HepG2 (cell line): ENCODE results near the gene BCL2L1. TPM values are rescaled to one million over a fixed set of nuclear protein-coding genes. Genes with fewer than 3 reads are reported as not detected.
A peak's percentile ranks its signal among the peaks of the same experiment; 100 is the strongest.

ENCODE experiments used
- ARNTL ChIP-seq: sonication (generic); formaldehyde crosslinking; IDR thresholded peaks from 2 replicates; pipeline ENCODE4 v1.4.0; 2020; ENCODE audit warnings: mild to moderate bottlenecking, missing genetic modification reagents
- ASH2L ChIP-seq: fragments of 300-600, 200-600 bp; sonication (generic); IDR thresholded peaks from 2 replicates; pipeline ENCODE4 v1.7.0; 2017; ENCODE audit warnings: low read depth, mild to moderate bottlenecking, moderate library complexity, mixed read lengths, low read length; ENCODE audit not compliant: insufficient read length
- BORCS8-MEF2B ChIP-seq: sonication (generic); formaldehyde crosslinking; IDR thresholded peaks from 2 replicates; pipeline ENCODE4 v1.8.0; 2022; ENCODE audit warnings: mild to moderate bottlenecking, missing genetic modification reagents
- EP300 ChIP-seq, 3 experiments: sonication (generic) in 1 of 3; formaldehyde crosslinking in 1 of 3; IDR thresholded peaks; 2 replicates each; pipeline versions ENCODE4 v1.5.1 to v1.6.1; 2011 to 2020; ENCODE audit warnings: low read depth in 2 of 3, low read length in 2 of 3, borderline replicate concordance in 1 of 3, improper control_type of control experiment in 1 of 3, mild to moderate bottlenecking in 1 of 3, missing genetic modification reagents in 1 of 3, moderate library complexity in 1 of 3
- KDM6A ChIP-seq: IDR thresholded peaks from 2 replicates; pipeline ENCODE4 v1.6.1; 2016; ENCODE audit warnings: low read depth
- NONO ChIP-seq, 2 experiments: fragments of 450-650 bp in 1 of 2; sonication (generic) in 1 of 2; formaldehyde crosslinking in 1 of 2; IDR thresholded peaks in 1 of 2; conservative IDR thresholded peaks in 1 of 2; 2 replicates each; pipeline versions ENCODE4 v1.6.1 to v1.8.0; 2017 to 2022; ENCODE audit warnings: mild to moderate bottlenecking in 1 of 2, missing genetic modification reagents in 1 of 2, moderate library complexity in 1 of 2
- PHF20 ChIP-seq: sonication (generic); formaldehyde crosslinking; IDR thresholded peaks from 2 replicates; pipeline ENCODE4 v1.5.0; 2020; ENCODE audit warnings: mild to moderate bottlenecking, missing genetic modification reagents
- RAD51 ChIP-seq: fragments of 450-650 bp; IDR thresholded peaks from 2 replicates; pipeline ENCODE4 v1.6.1; 2016; ENCODE audit warnings: borderline replicate concordance
- SAP130 ChIP-seq: IDR thresholded peaks from 2 replicates; pipeline ENCODE4 v1.6.1; 2016; ENCODE audit warnings: low read depth
- XRCC5 ChIP-seq: fragments of 200-400 bp; formaldehyde crosslinking; optimal IDR thresholded peaks from 2 replicates; pipeline ENCODE3; 2017; ENCODE audit warnings: mild to moderate bottlenecking, low read length
- ZFY ChIP-seq: sonication (generic); formaldehyde crosslinking; IDR thresholded peaks from 2 replicates; pipeline ENCODE4 v1.4.0; 2020; ENCODE audit warnings: missing genetic modification reagents
- ZNF430 ChIP-seq: sonication (generic); formaldehyde crosslinking; IDR thresholded peaks from 2 replicates; pipeline ENCODE4 v1.9.0; 2021; ENCODE audit warnings: mild to moderate bottlenecking, missing genetic modification reagents
- ZNF549 ChIP-seq: sonication (generic); formaldehyde crosslinking; IDR thresholded peaks from 2 replicates; pipeline ENCODE4 v1.5.0; 2020; ENCODE audit warnings: missing genetic modification reagents
- polyA plus RNA-seq, 8 experiments: library from polyadenylated mRNA; depleted of rRNA in 3 of 8; stranded (reverse) in 7 of 8; unstranded in 1 of 8; fragments of >200 nt; fragmentation: Illumina TruSeq in 4 of 8; extraction: Trizol in 4 of 8; gene quantifications; 2 replicates each; pipeline versions ENCODE4 v1.2.1 to v1.2.3, GENCODE V29; 2011 to 2016; ENCODE audit warnings: low read depth in 4 of 8, missing spikeins in 1 of 8, mixed read lengths in 1 of 8; ENCODE audit not compliant: insufficient read depth in 1 of 8
- total RNA-seq, 5 experiments: library from RNA; depleted of rRNA; stranded (reverse); fragments of >200 nt; fragmentation: Illumina TruSeq; extraction: Trizol; gene quantifications; 2 replicates each; pipeline ENCODE4 v1.2.3, GENCODE V29; 2016; ENCODE audit warnings: low read depth in 1 of 5
- TF ChIP-seq, protein P1 (sequence below): sonication (generic); formaldehyde crosslinking; IDR thresholded peaks from 2 replicates; pipeline ENCODE4 v1.4.0; 2020; ENCODE audit warnings: missing genetic modification reagents, borderline replicate concordance
- TF ChIP-seq, protein P2 (sequence below): sonication (generic); formaldehyde crosslinking; IDR thresholded peaks from 2 replicates; pipeline ENCODE4 v1.8.1; 2023; ENCODE audit warnings: mild to moderate bottlenecking, inconsistent platforms, moderate library complexity, missing genetic modification reagents, borderline replicate concordance
- TF ChIP-seq, protein P3 (sequence below): sonication (generic); formaldehyde crosslinking; IDR thresholded peaks from 2 replicates; pipeline ENCODE4 v1.5.1; 2020; ENCODE audit warnings: mild to moderate bottlenecking, missing genetic modification reagents, borderline replicate concordance
- TF ChIP-seq, protein P4 (sequence below): sonication (generic); formaldehyde crosslinking; IDR thresholded peaks from 2 replicates; pipeline ENCODE4 v1.5.0; 2020; ENCODE audit warnings: missing genetic modification reagents
- TF ChIP-seq, protein P5 (sequence below): sonication (generic); formaldehyde crosslinking; IDR thresholded peaks from 2 replicates; pipeline ENCODE4 v1.8.0; 2022; ENCODE audit warnings: mild to moderate bottlenecking, missing genetic modification reagents; ENCODE audit not compliant: insufficient replicate concordance
- TF ChIP-seq, protein P6 (sequence below): conservative IDR thresholded peaks from 2 replicates; pipeline ENCODE4 v1.6.1; 2018; ENCODE audit warnings: missing genetic modification reagents

The BCL2L1 gene
- total and polyA plus RNA-seq, 2 of the 13 experiments (the other 11 are each of a cell fraction or from before 2014, with no cell fraction given) = 164 to 258 TPM

DNA sequence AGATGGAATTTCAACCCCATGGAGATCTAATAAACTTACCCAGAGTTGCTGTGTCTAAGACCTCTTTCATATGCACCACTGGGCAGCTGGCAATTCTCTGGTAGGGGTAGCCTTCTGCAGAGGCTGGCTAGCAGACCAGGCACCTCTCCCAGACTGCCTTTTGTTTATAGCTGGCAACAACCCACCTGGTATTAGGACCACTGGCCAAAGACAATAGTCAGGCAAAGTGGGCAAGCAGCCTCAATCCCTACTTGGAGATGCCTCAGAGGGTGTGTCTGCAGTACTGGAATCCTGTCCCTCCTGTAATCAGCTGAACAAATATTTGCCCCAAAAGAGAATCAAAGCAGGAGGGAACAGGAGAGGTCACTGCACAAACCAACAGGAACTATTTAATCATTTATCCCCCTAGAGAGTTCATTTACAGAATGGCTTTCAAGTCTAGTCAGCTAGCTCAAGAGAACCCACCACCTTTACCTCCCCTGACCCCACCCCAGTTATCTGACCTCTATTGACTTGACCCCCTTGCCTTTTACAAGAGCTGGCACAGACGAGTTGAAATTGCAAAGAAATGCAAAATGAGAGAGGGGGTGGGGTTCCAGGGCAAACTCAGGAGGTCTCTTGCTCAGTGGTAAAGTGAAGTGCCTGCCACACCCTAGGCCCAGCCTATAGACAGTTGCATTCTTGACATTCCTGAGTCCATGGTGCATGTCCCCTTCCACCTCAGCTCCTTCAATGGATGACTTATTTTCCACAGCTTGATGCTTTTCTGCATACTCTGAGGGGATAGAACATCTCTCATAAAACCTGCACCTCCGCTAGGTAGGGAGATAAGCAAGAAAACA is 2.8 kb downstream of the BCL2L1 start (continued):
- TF ChIP-seq XRCC5 (no peak), ZNF549 (no peak), PHF20 (CRISPR knock-in tag) (no peak), KDM6A (CRISPR knock-in tag) (peak; percentile 78), SAP130 (CRISPR knock-in tag) (peak; percentile 99), ZFY (CRISPR knock-in tag) (peak; percentile 58; the same call in 1 of the 2 replicates), ARNTL (CRISPR knock-in tag) (peak; percentile 89), ASH2L (peak; percentile 86), RAD51 (no peak), NONO (IDR thresholded peaks at IDR 0.05) (no peak), NONO (CRISPR knock-in tag; conservative IDR thresholded peaks at IDR 0.05) (0 out of 2 replicates have a peak, but pooled peaks have one; percentile 47), BORCS8-MEF2B (CRISPR knock-in tag) (0 out of 2 replicates have a peak, but pooled peaks have one; percentile 45), EP300 (IDR thresholded peaks at IDR 0.05; ENCODE audit: low read depth in 2 of 2, low read length in 2 of 2) (peak; percentile 70 to 99; a peak in 3 of 4 replicates), EP300 (CRISPR knock-in tag; IDR thresholded peaks at IDR 0.05; ENCODE audit: borderline replicate concordance) (peak; percentile 88), ZNF430 (CRISPR knock-in tag) (0 out of 2 replicates have a peak, but pooled peaks have one; percentile 61)
- TF ChIP-seq, protein P1, sequence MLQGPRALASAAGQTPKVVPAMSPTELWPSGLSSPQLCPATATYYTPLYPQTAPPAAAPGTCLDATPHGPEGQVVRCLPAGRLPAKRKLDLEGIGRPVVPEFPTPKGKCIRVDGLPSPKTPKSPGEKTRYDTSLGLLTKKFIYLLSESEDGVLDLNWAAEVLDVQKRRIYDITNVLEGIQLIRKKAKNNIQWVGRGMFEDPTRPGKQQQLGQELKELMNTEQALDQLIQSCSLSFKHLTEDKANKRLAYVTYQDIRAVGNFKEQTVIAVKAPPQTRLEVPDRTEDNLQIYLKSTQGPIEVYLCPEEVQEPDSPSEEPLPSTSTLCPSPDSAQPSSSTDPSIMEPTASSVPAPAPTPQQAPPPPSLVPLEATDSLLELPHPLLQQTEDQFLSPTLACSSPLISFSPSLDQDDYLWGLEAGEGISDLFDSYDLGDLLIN = peak; percentile 77; the same call in 1 of the 2 replicates
- TF ChIP-seq, protein P2, sequence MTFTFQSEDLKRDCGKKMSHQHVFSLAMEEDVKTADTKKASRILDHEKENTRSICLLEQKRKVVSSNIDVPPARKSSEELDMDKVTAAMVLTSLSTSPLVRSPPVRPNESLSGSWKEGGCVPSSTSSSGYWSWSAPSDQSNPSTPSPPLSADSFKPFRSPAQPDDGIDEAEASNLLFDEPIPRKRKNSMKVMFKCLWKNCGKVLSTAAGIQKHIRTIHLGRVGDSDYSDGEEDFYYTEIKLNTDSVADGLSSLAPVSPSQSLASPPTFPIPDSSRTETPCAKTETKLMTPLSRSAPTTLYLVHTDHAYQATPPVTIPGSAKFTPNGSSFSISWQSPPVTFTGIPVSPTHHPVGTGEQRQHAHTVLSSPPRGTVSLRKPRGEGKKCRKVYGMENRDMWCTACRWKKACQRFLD (CRISPR knock-in tag) = 0 out of 2 replicates have a peak, but pooled peaks have one; percentile 35
- TF ChIP-seq, protein P3, sequence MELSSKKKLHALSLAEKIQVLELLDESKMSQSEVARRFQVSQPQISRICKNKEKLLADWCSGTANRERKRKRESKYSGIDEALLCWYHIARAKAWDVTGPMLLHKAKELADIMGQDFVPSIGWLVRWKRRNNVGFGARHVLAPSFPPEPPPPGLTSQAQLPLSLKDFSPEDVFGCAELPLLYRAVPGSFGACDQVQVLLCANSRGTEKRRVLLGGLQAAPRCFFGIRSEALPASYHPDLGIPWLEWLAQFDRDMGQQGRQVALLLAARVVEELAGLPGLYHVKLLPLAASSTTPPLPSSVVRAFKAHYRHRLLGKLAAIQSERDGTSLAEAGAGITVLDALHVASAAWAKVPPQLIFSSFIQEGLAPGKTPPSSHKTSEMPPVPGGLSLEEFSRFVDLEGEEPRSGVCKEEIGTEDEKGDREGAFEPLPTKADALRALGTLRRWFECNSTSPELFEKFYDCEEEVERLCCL (CRISPR knock-in tag) = peak; percentile 15; the same call in 1 of the 2 replicates
- TF ChIP-seq, protein P4, sequence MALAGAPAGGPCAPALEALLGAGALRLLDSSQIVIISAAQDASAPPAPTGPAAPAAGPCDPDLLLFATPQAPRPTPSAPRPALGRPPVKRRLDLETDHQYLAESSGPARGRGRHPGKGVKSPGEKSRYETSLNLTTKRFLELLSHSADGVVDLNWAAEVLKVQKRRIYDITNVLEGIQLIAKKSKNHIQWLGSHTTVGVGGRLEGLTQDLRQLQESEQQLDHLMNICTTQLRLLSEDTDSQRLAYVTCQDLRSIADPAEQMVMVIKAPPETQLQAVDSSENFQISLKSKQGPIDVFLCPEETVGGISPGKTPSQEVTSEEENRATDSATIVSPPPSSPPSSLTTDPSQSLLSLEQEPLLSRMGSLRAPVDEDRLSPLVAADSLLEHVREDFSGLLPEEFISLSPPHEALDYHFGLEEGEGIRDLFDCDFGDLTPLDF (CRISPR knock-in tag) = peak; percentile 59; the same call in 1 of the 2 replicates
- TF ChIP-seq, protein P5, sequence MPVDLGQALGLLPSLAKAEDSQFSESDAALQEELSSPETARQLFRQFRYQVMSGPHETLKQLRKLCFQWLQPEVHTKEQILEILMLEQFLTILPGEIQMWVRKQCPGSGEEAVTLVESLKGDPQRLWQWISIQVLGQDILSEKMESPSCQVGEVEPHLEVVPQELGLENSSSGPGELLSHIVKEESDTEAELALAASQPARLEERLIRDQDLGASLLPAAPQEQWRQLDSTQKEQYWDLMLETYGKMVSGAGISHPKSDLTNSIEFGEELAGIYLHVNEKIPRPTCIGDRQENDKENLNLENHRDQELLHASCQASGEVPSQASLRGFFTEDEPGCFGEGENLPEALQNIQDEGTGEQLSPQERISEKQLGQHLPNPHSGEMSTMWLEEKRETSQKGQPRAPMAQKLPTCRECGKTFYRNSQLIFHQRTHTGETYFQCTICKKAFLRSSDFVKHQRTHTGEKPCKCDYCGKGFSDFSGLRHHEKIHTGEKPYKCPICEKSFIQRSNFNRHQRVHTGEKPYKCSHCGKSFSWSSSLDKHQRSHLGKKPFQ (CRISPR knock-in tag) = peak; percentile 17
- TF ChIP-seq, protein P6, sequence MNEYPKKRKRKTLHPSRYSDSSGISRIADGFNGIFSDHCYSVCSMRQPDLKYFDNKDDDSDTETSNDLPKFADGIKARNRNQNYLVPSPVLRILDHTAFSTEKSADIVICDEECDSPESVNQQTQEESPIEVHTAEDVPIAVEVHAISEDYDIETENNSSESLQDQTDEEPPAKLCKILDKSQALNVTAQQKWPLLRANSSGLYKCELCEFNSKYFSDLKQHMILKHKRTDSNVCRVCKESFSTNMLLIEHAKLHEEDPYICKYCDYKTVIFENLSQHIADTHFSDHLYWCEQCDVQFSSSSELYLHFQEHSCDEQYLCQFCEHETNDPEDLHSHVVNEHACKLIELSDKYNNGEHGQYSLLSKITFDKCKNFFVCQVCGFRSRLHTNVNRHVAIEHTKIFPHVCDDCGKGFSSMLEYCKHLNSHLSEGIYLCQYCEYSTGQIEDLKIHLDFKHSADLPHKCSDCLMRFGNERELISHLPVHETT (CRISPR knock-in tag) = 0 out of 2 replicates have a peak, but pooled peaks have one; percentile 48
